SIG-M5 (cell line): ENCODE measurements around the gene STK38L.

Experiments
- DNase-seq: peaks from one replicate; lab custom pipeline; 2025; lab: John Stamatoyannopoulos, UW

STK38L gene

GRCh38 chr12:27277846-27278260 lies 33.8 kb downstream of the STK38L start:
- no peak for DNase-seq

- DNase-seq, result no peak
Measured at GRCh38 chr12:27279826-27280225, 35.7 kb downstream of the STK38L start.

DNA sequence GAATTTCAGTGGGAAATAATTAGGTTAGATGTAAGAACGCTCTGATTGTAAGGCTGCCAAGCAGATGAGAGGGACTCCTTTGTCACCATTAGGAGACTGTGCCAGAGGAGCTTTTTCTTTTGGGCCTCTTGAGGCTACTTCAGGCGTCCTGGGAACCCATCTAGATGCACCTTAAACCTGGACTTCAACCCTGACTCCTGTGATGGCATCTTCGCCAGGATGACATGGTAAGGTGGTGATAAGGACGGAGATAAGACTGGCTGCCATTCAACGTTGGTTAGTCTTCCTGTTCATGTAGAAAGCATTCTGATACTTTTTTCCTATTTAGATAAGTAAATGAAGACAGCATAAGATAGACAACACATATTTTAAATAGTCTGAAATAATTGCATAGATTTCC lies 36.3 kb downstream of the STK38L start:
- DNase-seq, result no peak

DNA sequence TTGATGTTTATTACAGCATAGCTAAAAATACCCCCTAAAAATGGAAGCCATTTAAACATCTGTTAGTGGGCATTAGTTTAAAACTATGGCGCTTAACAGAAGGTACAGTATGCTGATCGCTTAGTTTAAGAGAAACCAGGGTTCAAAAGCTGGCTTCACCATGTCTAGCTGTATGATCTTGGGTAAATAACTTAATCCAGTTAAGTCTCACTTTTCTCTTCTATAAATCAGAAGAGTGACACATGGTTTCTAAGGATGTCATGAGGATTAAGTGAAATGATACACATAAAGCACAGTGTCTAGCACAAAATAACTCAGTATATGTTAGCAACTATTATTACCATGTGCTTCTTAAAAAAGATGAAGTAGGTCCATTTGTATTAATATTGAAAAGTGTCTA lies 38.7 kb downstream of the STK38L start:
- no peak for DNase-seq

GRCh38 chr12:27284021-27284420 lies 39.9 kb downstream of the STK38L start:
- no peak for DNase-seq

DNA sequence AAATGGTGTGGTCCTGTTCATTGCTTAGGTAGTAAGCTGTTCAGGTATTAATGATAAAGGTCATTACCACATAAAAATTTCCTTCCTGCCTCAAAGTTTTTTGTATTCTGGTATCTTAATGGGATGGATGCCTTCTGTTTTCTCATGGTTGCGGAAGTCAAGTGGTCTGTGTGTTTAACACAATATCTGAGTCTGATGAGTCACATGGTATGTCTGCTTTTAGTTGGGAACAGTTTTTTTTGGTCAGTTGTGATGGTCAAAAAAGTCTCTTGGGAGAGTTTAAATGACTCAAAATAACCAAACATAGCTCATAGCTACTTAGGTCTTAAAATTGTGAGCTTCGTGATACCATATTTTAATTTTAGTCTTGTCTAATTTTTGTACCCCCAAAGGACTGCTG lies 40.7 kb downstream of the STK38L start:
- DNase-seq, result no peak

DNA sequence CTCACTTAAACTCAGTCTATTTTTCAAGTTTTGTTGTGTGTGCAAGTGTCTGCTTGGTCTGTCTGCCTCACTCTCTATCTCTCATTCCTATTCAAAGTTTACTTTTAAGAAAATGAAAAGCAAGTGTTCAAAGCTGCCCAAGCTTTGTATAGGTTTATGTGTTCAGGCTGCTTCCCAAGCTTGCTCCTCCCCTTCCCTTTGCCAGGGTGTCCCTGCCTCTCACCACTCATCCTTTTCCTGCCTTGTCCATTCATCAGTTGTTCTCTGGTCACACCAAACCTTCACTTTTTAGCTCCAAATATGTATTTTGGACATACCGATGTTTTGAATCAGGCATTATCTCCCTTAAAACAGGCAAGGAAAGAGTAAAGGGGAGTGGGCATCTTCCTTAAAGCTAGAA lies 41.3 kb downstream of the STK38L start:
- no peak for DNase-seq

DNA sequence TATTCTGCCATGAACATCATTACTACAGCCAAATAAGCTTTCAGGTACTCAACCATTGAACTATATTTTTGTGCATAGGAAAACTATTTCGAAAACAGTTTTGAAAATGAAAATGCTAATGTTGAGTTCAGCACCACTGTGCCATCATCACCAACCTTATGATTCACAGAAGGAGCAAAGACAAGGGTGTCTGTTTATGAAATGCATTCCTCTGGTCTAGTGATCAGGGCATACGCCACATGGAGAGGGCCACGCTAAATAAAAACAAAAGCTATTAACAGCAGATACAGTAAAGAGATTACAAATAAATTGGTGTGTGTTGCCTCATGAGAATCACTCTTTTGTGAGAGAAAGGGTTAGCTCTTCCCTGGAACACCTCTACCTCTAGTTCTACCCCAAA lies 45.3 kb downstream of the STK38L start:
- DNase-seq, result no peak

GRCh38 chr12:27290501-27291168 lies 46.5 kb downstream of the STK38L start:
- no peak for DNase-seq

DNA sequence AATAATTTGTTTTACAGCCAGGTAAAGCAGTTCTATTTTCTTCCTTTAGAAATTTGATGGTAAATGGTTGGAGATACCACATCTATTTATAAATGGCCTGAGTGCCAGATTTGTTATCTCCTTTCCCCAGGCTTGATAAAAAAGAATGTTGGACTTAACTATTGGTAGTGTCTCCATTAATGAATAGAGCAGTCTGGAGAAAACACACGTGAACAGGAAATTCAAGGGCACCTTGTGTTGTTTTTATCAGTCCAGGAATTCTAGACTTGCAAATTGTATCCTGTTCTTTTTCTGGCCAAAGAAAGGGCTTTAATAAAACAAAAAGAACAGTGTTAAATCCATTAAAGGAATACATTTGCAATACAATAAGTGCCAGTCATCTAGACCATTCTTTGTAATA lies 47.8 kb downstream of the STK38L start:
- no peak for DNase-seq

DNA sequence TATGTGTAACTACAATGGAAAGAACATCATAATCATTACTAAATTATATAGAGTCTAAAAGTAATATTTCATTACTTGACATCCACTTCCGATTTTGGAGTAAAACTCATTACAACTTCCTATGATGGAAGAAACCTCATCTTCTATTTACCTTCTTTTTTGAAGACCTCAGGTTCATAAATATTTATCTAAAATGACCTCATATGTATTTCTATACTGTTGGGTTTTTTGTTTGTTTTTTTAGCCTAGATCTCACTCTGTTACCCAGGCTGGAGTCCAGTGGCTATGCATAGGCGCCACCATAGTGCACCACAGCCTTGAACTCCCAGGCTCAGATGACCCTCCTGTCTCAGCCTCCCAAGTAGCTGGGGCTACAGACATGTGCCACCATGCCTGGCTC lies 48.6 kb downstream of the STK38L start:
- no peak for DNase-seq

- no peak for DNase-seq
Measured at GRCh38 chr12:27293463-27293862, 49.4 kb downstream of the STK38L start.

GRCh38 chr12:27296674-27297073 lies 52.6 kb downstream of the STK38L start:
- DNase-seq, result no peak

- no peak for DNase-seq
Measured at GRCh38 chr12:27297566-27297965, 53.5 kb downstream of the STK38L start.

DNA sequence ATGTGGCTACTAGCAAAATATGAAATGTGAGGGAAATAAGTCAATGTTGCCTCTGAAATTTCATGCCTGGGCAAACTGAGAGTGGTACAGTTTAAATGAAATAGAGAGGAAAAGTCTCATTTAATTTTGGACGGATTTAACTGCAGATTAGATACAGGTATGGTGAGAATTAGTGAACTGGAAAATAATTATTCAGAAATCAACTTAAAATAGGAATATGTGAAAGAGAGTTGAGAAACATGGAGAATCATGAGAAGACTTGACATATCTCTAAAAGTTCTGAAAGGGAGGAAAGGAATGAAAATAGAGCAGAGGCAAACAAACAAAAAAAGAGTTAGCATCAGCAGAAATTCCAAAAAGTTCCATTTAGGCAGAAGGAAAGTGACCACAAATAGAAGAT lies 55.0 kb downstream of the STK38L start:
- no peak for DNase-seq

- no peak for DNase-seq
Measured at GRCh38 chr12:27300226-27300625, 56.1 kb downstream of the STK38L start.

DNA sequence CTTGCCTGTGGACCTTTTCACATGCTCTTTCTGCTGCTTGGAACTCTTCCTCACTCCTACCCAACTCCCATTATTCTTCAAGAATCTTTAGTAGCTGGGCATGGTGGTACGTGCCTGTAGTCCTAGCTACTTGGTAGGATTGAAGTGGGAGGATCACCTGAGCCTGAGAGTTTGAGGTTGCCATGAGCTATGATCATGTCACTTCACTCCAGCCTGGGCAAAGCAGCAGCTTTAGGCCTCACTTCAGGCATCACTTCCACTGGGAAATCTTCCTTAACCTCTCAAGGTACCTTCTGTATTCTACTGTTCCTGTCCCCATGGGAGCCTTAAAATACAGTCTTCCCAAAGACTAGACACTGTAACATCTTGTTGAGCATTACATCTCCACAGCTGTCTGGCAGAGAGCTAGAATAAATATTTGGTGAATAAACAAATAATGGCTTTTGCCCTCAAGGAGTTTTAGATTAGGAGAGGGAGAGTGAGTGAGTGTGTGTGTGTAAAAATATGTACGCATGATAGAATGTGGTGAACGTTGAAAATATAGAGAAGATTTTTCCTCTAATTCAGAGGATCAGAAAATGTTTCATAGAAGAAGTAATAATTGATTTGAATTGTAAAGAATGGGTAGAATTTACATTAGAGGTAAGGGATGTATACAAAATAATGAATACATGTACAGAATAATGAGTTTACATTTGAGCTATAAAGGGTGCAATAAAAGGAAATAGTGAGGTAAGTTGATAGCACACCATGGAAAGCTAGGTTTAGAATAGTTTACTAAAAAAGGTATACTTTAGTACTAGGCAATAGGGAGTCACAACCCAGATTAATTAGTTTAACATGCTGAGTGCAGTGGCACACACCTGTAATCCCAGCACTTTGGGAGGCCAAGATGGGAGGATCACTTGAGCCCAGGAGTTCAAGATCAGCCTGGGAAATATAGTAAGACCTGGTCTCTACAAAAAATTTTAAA lies 59.3 kb downstream of the STK38L start:
- DNase-seq, result no peak

- no peak for DNase-seq
Measured at GRCh38 chr12:27304856-27305255, 60.8 kb downstream of the STK38L start.

- no peak for DNase-seq
Measured at GRCh38 chr12:27305673-27306456, 61.8 kb downstream of the STK38L start.

GRCh38 chr12:27309293-27309994 lies 65.4 kb downstream of the STK38L start:
- no peak for DNase-seq

DNA sequence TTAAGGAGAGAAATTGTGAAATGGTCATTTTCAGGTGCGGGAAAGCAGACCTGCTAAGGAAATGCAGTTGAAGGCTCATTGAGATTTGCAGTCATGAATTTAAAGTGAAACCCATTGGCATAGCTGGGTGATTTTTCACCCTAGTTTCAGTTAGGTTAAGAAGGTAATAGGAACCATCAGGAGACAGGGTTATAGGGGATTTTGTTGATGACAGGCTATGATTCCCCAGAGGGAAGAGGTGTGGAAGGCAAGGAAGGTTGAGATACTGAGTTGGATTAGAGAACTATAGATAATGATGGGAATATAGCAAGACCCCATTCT lies 65.9 kb downstream of the STK38L start:
- DNase-seq, result no peak

DNA sequence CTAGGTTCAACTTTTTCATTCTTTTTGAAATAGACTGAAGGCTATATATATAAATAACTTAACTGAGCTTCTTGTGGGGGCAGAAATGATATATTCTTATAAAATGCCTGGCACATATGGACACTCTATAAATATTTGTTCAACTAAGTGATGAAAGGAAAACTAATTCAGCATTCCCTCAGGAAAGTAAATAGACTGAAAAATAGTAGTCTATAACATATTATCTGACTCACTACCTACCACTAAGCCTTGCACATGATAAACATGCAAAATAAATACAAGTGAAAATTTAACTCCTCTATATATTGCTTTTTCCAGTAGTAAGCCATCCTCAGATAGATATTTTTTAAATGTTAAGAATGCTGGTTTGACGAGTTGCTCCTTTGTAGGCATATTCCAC lies 72.9 kb downstream of the STK38L start:
- DNase-seq, result no peak
